HepG2 (cell line): Measurements from ENCODE around the gene VAMP2. TPM values are rescaled to one million over a fixed set of nuclear protein-coding genes. Genes with fewer than 3 reads are reported as not detected.
A peak's percentile ranks its signal among the peaks of the same experiment; 100 is the strongest.

Experiments
- BRCA1 ChIP-seq: sonication (generic); formaldehyde crosslinking; IDR thresholded peaks from 2 replicates; pipeline ENCODE4 v1.4.0; 2020; ENCODE audit warnings: missing genetic modification reagents
- CBX2 ChIP-seq, 2 experiments: fragments of 200-600 bp in 1 of 2; sonication (generic); formaldehyde crosslinking in 1 of 2; IDR thresholded peaks; 2 replicates each; pipeline versions ENCODE4 v1.7.0 to v1.8.1; 2018 to 2022; ENCODE audit warnings: low read depth in 2 of 2, low read length in 1 of 2, mild to moderate bottlenecking in 1 of 2, missing genetic modification reagents in 1 of 2
- HOMEZ ChIP-seq: IDR thresholded peaks from 2 replicates; pipeline ENCODE4 v1.6.1; 2016; ENCODE audit warnings: low read depth
- HOXA9 ChIP-seq: sonication (generic); formaldehyde crosslinking; IDR thresholded peaks from 2 replicates; pipeline ENCODE4 v1.8.1; 2022; ENCODE audit warnings: missing genetic modification reagents, mild to moderate bottlenecking, moderate library complexity, borderline replicate concordance
- JUND ChIP-seq: sonication (generic); formaldehyde crosslinking; IDR thresholded peaks from 2 replicates; pipeline ENCODE4 v1.8.0; 2022; ENCODE audit warnings: mild to moderate bottlenecking, missing genetic modification reagents
- SP2 ChIP-seq: sonication (generic); formaldehyde crosslinking; IDR thresholded peaks from 2 replicates; pipeline ENCODE4 v1.5.1; 2020; ENCODE audit warnings: mild to moderate bottlenecking, missing genetic modification reagents
- ZBTB42 ChIP-seq: sonication (generic); formaldehyde crosslinking; IDR thresholded peaks from 2 replicates; pipeline ENCODE4 v1.5.0; 2020; ENCODE audit warnings: mild to moderate bottlenecking, missing genetic modification reagents
- ZHX2 ChIP-seq, 2 experiments: sonication (generic) in 1 of 2; formaldehyde crosslinking in 1 of 2; IDR thresholded peaks; 2 replicates each; pipeline versions ENCODE4 v1.6.1 to v1.9.0; 2014 to 2022; ENCODE audit warnings: antibody characterized with exemption in 1 of 2, borderline replicate concordance in 1 of 2, inconsistent platforms in 1 of 2, low read depth in 1 of 2, missing genetic modification reagents in 1 of 2
- ZNF615 ChIP-seq: sonication (generic); formaldehyde crosslinking; IDR thresholded peaks from 2 replicates; pipeline ENCODE4 v1.5.0; 2020; ENCODE audit warnings: mild to moderate bottlenecking, missing genetic modification reagents, borderline replicate concordance
- ZNF746 ChIP-seq: sonication (generic); formaldehyde crosslinking; IDR thresholded peaks from 2 replicates; pipeline ENCODE4 v1.8.0; 2022; ENCODE audit warnings: mild to moderate bottlenecking, missing genetic modification reagents
- ZNF83 ChIP-seq: sonication (generic); formaldehyde crosslinking; IDR thresholded peaks from 2 replicates; pipeline ENCODE4 v1.4.0; 2020; ENCODE audit warnings: missing genetic modification reagents, mild to moderate bottlenecking, borderline replicate concordance
- ZSCAN20 ChIP-seq: sonication (generic); formaldehyde crosslinking; IDR thresholded peaks from 2 replicates; pipeline ENCODE4 v1.4.0; 2020; ENCODE audit warnings: missing genetic modification reagents, mild to moderate bottlenecking, borderline replicate concordance
- polyA plus RNA-seq, 8 experiments: library from polyadenylated mRNA; depleted of rRNA in 3 of 8; stranded (reverse) in 7 of 8; unstranded in 1 of 8; fragments of >200 nt; fragmentation: Illumina TruSeq in 4 of 8; extraction: Trizol in 4 of 8; gene quantifications; 2 replicates each; pipeline versions ENCODE4 v1.2.1 to v1.2.3, GENCODE V29; 2011 to 2016; ENCODE audit warnings: low read depth in 4 of 8, missing spikeins in 1 of 8, mixed read lengths in 1 of 8; ENCODE audit not compliant: insufficient read depth in 1 of 8
- total RNA-seq, 5 experiments: library from RNA; depleted of rRNA; stranded (reverse); fragments of >200 nt; fragmentation: Illumina TruSeq; extraction: Trizol; gene quantifications; 2 replicates each; pipeline ENCODE4 v1.2.3, GENCODE V29; 2016; ENCODE audit warnings: low read depth in 1 of 5
- TF ChIP-seq, protein P1 (sequence below): sonication (generic); formaldehyde crosslinking; IDR thresholded peaks from 2 replicates; pipeline ENCODE4 v1.9.0; 2021; ENCODE audit warnings: missing genetic modification reagents, borderline replicate concordance
- TF ChIP-seq, protein P2 (sequence below): sonication (generic); formaldehyde crosslinking; IDR thresholded peaks from 2 replicates; pipeline ENCODE4 v1.5.0; 2020; ENCODE audit warnings: mild to moderate bottlenecking, missing genetic modification reagents

The VAMP2 gene
- total and polyA plus RNA-seq, 2 of the 13 experiments (the other 11 are each of a cell fraction or from before 2014, with no cell fraction given) = 3.9 to 17.2 TPM

DNA sequence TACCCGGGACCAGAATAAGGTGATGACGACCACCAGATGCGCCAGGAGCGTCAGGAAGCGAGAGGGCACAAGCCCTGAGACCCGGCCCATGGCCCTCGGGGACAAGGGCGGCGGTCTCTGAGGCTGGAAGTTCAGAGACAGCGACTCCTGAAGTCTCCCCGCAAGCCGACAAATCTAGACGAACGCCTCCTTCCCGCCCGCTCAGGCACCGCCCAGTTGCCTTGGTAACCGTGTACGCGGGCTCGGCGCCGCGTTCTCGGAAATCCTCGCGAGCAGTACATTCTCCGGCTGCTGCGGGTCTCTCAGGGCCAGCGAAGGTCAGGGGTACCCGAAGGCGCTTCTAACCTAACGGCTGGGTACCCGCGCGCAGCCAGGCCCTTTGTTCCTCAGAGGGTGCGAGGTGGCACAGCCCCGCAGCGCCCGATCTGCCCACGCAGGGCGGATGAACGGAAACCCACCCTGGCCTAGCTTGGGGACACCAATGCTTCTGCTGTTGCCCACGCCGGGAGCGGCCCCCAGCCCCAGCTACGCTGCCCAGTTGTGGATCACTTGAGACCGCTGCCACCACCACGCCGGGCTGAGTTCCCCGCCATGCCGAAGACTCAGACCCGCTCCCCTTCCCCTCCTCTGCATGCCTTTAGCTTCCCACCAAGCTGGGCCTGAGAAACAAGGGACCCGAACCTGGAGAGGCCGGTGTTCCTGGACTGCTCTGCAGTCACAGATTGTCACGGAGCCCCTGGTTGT lies 13.6 kb upstream of the VAMP2 start, which contains the start of gene TMEM107 (continued):
- TF ChIP-seq ZNF83 (CRISPR knock-in tag) (no peak), ZNF746 (0 out of 2 replicates have a peak, but pooled peaks have one; percentile 22), SP2 (no peak), CBX2 (IDR thresholded peaks at IDR 0.05; ENCODE audit: low read depth, low read length) (no peak), CBX2 (CRISPR knock-in tag; IDR thresholded peaks at IDR 0.05; ENCODE audit: low read depth) (no peak), ZNF615 (CRISPR knock-in tag) (no peak), JUND (no peak), ZHX2 (IDR thresholded peaks at IDR 0.05; ENCODE audit: low read depth) (no peak), ZHX2 (CRISPR knock-in tag; IDR thresholded peaks at IDR 0.05; ENCODE audit: borderline replicate concordance) (no peak), ZSCAN20 (CRISPR knock-in tag) (no peak), BRCA1 (no peak), ZBTB42 (CRISPR knock-in tag) (no peak), HOXA9 (CRISPR knock-in tag) (no peak), HOMEZ (CRISPR knock-in tag) (no peak)
- TF ChIP-seq, protein P1, sequence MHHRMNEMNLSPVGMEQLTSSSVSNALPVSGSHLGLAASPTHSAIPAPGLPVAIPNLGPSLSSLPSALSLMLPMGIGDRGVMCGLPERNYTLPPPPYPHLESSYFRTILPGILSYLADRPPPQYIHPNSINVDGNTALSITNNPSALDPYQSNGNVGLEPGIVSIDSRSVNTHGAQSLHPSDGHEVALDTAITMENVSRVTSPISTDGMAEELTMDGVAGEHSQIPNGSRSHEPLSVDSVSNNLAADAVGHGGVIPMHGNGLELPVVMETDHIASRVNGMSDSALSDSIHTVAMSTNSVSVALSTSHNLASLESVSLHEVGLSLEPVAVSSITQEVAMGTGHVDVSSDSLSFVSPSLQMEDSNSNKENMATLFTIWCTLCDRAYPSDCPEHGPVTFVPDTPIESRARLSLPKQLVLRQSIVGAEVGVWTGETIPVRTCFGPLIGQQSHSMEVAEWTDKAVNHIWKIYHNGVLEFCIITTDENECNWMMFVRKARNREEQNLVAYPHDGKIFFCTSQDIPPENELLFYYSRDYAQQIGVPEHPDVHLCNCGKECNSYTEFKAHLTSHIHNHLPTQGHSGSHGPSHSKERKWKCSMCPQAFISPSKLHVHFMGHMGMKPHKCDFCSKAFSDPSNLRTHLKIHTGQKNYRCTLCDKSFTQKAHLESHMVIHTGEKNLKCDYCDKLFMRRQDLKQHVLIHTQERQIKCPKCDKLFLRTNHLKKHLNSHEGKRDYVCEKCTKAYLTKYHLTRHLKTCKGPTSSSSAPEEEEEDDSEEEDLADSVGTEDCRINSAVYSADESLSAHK (CRISPR knock-in tag) = no peak
- TF ChIP-seq, protein P2, sequence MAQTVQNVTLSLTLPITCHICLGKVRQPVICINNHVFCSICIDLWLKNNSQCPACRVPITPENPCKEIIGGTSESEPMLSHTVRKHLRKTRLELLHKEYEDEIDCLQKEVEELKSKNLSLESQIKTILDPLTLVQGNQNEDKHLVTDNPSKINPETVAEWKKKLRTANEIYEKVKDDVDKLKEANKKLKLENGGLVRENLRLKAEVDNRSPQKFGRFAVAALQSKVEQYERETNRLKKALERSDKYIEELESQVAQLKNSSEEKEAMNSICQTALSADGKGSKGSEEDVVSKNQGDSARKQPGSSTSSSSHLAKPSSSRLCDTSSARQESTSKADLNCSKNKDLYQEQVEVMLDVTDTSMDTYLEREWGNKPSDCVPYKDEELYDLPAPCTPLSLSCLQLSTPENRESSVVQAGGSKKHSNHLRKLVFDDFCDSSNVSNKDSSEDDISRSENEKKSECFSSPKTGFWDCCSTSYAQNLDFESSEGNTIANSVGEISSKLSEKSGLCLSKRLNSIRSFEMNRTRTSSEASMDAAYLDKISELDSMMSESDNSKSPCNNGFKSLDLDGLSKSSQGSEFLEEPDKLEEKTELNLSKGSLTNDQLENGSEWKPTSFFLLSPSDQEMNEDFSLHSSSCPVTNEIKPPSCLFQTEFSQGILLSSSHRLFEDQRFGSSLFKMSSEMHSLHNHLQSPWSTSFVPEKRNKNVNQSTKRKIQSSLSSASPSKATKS (CRISPR knock-in tag) = no peak
